Effector memory CD4-positive, alpha-beta T cell (primary cell): ENCODE results near the gene WFIKKN2.

Source experiments
- DNase-seq, 3 donors: peaks; one replicate each; pipeline ENCODE4 v3.0.0-alpha.2; 2020
- H3K27ac ChIP-seq: 2 replicates; pipeline ENCODE4 v1.7.0; 2013; ENCODE audit warnings: mild to moderate bottlenecking, low read length, moderate library complexity; ENCODE audit not compliant: insufficient read depth, poor library complexity, severe bottlenecking
- H3K27me3 ChIP-seq: replicated peaks from 2 replicates; pipeline ENCODE4 v1.7.0; 2013; ENCODE audit warnings: mild to moderate bottlenecking, low read length; ENCODE audit not compliant: insufficient read depth, control insufficient read depth, poor library complexity, severe bottlenecking
- H3K36me3 ChIP-seq: 2 replicates; pipeline ENCODE4 v1.7.0; 2013; ENCODE audit warnings: mild to moderate bottlenecking, low read length, moderate library complexity; ENCODE audit not compliant: control insufficient read depth, insufficient read depth
- H3K4me1 ChIP-seq: 2 replicates; pipeline ENCODE4 v1.7.0; 2013; ENCODE audit warnings: low read length, mild to moderate bottlenecking; ENCODE audit not compliant: control insufficient read depth, insufficient read depth, poor library complexity, severe bottlenecking
- H3K4me3 ChIP-seq: 2 replicates; pipeline ENCODE4 v1.7.0; 2013; ENCODE audit warnings: low read length, low read depth, mild to moderate bottlenecking; ENCODE audit not compliant: insufficient read depth, poor library complexity, severe bottlenecking
- H3K9me3 ChIP-seq: 2 replicates; pipeline ENCODE4 v1.7.0; 2013; ENCODE audit warnings: mild to moderate bottlenecking, low read length, moderate library complexity; ENCODE audit not compliant: control insufficient read depth
- total RNA-seq, 3 donors: gene quantifications; one replicate each; lab custom pipeline; 2026; lab: John Stamatoyannopoulos, UW

Gene WFIKKN2
- total RNA-seq: 0 reads per million in 3 donors

- Histone ChIP-seq H3K9me3 (no peaks in the 10 kb centered on the region), H3K4me1 (no peaks in the 10 kb centered on the region), H3K36me3 (no peaks in the 10 kb centered on the region), H3K4me3 (no peak within 1 kb of the TSS), H3K27me3 (peaks cover 2% of the 10 kb centered on the region), H3K27ac (no peak within 1 kb of the TSS)
- DNase-seq: no peak
These were observed at the start of gene WFIKKN2 for GRCh38 chr17:50835301-50836234. WFIKKN2 (plus strand) TSS chr17:50835586; CDS start chr17:50835938, 352 bp downstream.

- Histone ChIP-seq H3K9me3 (no peaks in the 10 kb centered on the region), H3K36me3 (no peaks in the 10 kb centered on the region), H3K4me3 (no peak overlapping the region), H3K27ac (no peak overlapping the region), H3K27me3 (no peaks in the 10 kb centered on the region), H3K4me1 (no peaks in the 10 kb centered on the region)
- DNase-seq: no peak
These were observed 49.3 kb upstream of the WFIKKN2 start for GRCh38 chr17:50785946-50786570.

GRCh38 chr17:50787106-50787505, 48.3 kb upstream of the WFIKKN2 start:
- H3K36me3 ChIP-seq: no peaks in the 10 kb centered on the region
- no peaks in the 10 kb centered on the region for H3K4me1 ChIP-seq
- no peaks in the 10 kb centered on the region for H3K27me3 ChIP-seq
- no peaks in the 10 kb centered on the region for H3K9me3 ChIP-seq
- H3K4me3 ChIP-seq: no peak overlapping the region
- no peak for DNase-seq
- no peak overlapping the region for H3K27ac ChIP-seq

GRCh38 chr17:50790618-50791017, 44.8 kb upstream of the WFIKKN2 start:
- Histone ChIP-seq H3K27me3 (no peaks in the 10 kb centered on the region), H3K4me1 (no peaks in the 10 kb centered on the region)

GRCh38 chr17:50792132-50792531, 43.3 kb upstream of the WFIKKN2 start:
- no peak for DNase-seq
- H3K4me3 ChIP-seq: no peak overlapping the region
- no peaks in the 10 kb centered on the region for H3K27me3 ChIP-seq
- H3K9me3 ChIP-seq: no peaks in the 10 kb centered on the region
- H3K36me3 ChIP-seq: no peaks in the 10 kb centered on the region
- H3K27ac ChIP-seq: no peak overlapping the region
- H3K4me1 ChIP-seq: no peaks in the 10 kb centered on the region

More at GRCh38 chr17:50790618-50791017, 44.8 kb upstream of the WFIKKN2 start:
- Histone ChIP-seq H3K9me3 (no peaks in the 10 kb centered on the region), H3K4me3 (no peak overlapping the region), H3K27ac (no peak overlapping the region), H3K36me3 (no peaks in the 10 kb centered on the region)
- no peak for DNase-seq

- H3K27me3 ChIP-seq: no peaks in the 10 kb centered on the region
- no peaks in the 10 kb centered on the region for H3K36me3 ChIP-seq
- DNase-seq: no peak
- no peaks in the 10 kb centered on the region for H3K9me3 ChIP-seq
- no peaks in the 10 kb centered on the region for H3K4me1 ChIP-seq
- H3K27ac ChIP-seq: no peak overlapping the region
- no peak overlapping the region for H3K4me3 ChIP-seq
These were observed 42.4 kb upstream of the WFIKKN2 start for GRCh38 chr17:50793007-50793406.

GRCh38 chr17:50794361-50794760, 41.0 kb upstream of the WFIKKN2 start:
- no peaks in the 10 kb centered on the region for H3K36me3 ChIP-seq
- no peak overlapping the region for H3K4me3 ChIP-seq
- no peaks in the 10 kb centered on the region for H3K9me3 ChIP-seq
- no peak for DNase-seq
- H3K27ac ChIP-seq: no peak overlapping the region
- no peaks in the 10 kb centered on the region for H3K27me3 ChIP-seq
- no peaks in the 10 kb centered on the region for H3K4me1 ChIP-seq

DNA sequence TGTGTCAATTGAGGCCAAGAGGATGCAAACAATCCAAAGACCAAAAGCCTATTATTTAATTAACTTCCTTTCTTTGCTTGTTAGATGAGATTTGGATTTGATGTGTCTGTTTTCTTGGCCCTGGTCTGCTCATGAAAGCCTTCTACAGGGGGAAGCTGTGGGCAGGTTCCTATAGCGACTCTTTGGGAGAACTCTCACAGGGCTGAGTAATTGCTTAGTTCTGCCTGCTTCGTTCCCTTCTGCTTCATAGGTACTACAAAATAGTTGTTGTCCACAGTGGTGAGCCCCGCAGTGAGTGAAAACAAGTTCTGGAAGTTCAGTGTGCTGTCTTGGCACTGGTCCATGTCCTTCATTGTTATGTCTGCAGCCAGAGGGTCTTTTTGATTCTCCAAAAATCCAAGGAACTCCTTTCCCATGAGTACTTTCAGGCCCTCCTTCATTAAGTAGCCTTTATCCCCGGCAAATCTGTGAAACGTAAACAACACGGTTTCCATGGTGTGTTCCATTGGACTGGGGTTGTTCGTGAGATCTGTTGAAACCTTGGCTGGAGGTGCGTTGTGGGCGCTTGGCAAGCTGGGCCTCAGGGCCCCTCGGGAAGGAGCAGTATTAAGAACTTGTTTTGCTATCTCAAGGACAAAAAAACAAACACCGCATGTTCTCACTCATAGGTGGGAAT, 38.1 kb upstream of the WFIKKN2 start:
- H3K36me3 ChIP-seq: no peaks in the 10 kb centered on the region
- H3K27me3 ChIP-seq: no peaks in the 10 kb centered on the region
- no peak overlapping the region for H3K27ac ChIP-seq
- H3K4me1 ChIP-seq: no peaks in the 10 kb centered on the region
- DNase-seq: no peak
- no peaks in the 10 kb centered on the region for H3K9me3 ChIP-seq
- H3K4me3 ChIP-seq: no peak overlapping the region

GRCh38 chr17:50798424-50799288, 36.7 kb upstream of the WFIKKN2 start:
- Histone ChIP-seq H3K4me1 (no peaks in the 10 kb centered on the region), H3K36me3 (no peaks in the 10 kb centered on the region), H3K4me3 (no peak overlapping the region), H3K27ac (no peak overlapping the region), H3K27me3 (no peaks in the 10 kb centered on the region), H3K9me3 (no peaks in the 10 kb centered on the region)
- no peak for DNase-seq
